NCI-H748 treated with DMSO at 0.1 percent for 48 hours (cell line): ENCODE data around the gene ABTB2.

Source experiments
- DNase-seq: peaks from one replicate; lab custom pipeline; 2025; lab: John Stamatoyannopoulos, UW

The ABTB2 gene

GRCh38 chr11:34315394-34315793, 42.4 kb downstream of the ABTB2 start:
- DNase-seq: no peak

- no peak for DNase-seq
Observed at GRCh38 chr11:34314936-34315335, 42.9 kb downstream of the ABTB2 start.

GRCh38 chr11:34314176-34314575, 43.6 kb downstream of the ABTB2 start:
- no peak for DNase-seq

- DNase-seq: no peak
Observed at GRCh38 chr11:34313099-34313517, 44.7 kb downstream of the ABTB2 start.

- DNase-seq: no peak
Observed at GRCh38 chr11:34311126-34311525, 46.7 kb downstream of the ABTB2 start.

GRCh38 chr11:34309965-34310364, 47.8 kb downstream of the ABTB2 start:
- DNase-seq: no peak

- no peak for DNase-seq
Observed at GRCh38 chr11:34308913-34309585, 48.8 kb downstream of the ABTB2 start.

GRCh38 chr11:34308049-34308912, 49.5 kb downstream of the ABTB2 start:
- no peak for DNase-seq

- no peak for DNase-seq
Observed at GRCh38 chr11:34305780-34306179, 52.0 kb downstream of the ABTB2 start.

- no peak for DNase-seq
Observed at GRCh38 chr11:34305193-34305592, 52.6 kb downstream of the ABTB2 start.

- no peak for DNase-seq
Observed at GRCh38 chr11:34303028-34303570, 54.7 kb downstream of the ABTB2 start.

GRCh38 chr11:34302046-34302921, 55.5 kb downstream of the ABTB2 start:
- no peak for DNase-seq

GRCh38 chr11:34300926-34301295, 56.9 kb downstream of the ABTB2 start:
- no peak for DNase-seq

GRCh38 chr11:34300026-34300925, 57.5 kb downstream of the ABTB2 start:
- DNase-seq: no peak

GRCh38 chr11:34299284-34299972, 58.4 kb downstream of the ABTB2 start:
- DNase-seq: no peak

GRCh38 chr11:34298871-34299270, 58.9 kb downstream of the ABTB2 start:
- DNase-seq: no peak

GRCh38 chr11:34296412-34296811, 61.4 kb downstream of the ABTB2 start:
- no peak for DNase-seq

- no peak for DNase-seq
Observed at GRCh38 chr11:34292546-34292945, 65.3 kb downstream of the ABTB2 start.

- DNase-seq: no peak
Observed at GRCh38 chr11:34292111-34292510, 65.7 kb downstream of the ABTB2 start.

GRCh38 chr11:34290926-34291325, 66.9 kb downstream of the ABTB2 start:
- DNase-seq: no peak

- DNase-seq: no peak
Observed at GRCh38 chr11:34288492-34288891, 69.3 kb downstream of the ABTB2 start.
